GM19238 (cell line): Measurements from ENCODE around the gene REXO5.
"Not testable (repeated sequence)": the region's sequence is repeated elsewhere in the genome, so short reads cannot be mapped to it uniquely, and the experiment has no call there.

ENCODE experiments used
- DNase-seq: peaks from one replicate; pipeline ENCODE4 v3.0.0; 2011; ENCODE audit warnings: low spot score; ENCODE audit not compliant: insufficient read length

REXO5 gene

GRCh38 chr16:20847550-20847949 lies 41.2 kb downstream of the REXO5 start:
- DNase-seq, result no peak

GRCh38 chr16:20849589-20850390 lies 43.5 kb downstream of the REXO5 start:
- no peak for DNase-seq

DNA sequence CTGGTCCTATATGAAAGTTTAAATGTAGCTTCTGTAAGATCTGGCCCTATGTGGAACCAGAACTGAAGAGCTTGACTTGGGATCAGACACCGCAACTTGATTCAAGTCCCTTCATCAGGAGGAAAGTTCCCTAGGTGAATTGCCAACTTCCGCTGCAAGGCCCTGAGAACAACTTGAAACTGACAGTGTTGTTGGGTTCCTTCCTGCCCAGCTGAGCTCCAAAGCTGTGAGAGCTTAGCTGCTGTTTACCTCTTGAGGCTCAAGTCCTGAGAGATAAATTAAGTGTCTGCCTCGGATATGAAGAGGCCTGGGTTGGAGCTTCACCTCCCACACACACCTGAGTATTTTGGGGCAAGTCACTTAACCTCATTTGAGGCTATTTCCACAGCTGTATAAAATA lies 44.7 kb downstream of the REXO5 start:
- no peak for DNase-seq

GRCh38 chr16:20851601-20852000 lies 45.3 kb downstream of the REXO5 start:
- no peak for DNase-seq

DNA sequence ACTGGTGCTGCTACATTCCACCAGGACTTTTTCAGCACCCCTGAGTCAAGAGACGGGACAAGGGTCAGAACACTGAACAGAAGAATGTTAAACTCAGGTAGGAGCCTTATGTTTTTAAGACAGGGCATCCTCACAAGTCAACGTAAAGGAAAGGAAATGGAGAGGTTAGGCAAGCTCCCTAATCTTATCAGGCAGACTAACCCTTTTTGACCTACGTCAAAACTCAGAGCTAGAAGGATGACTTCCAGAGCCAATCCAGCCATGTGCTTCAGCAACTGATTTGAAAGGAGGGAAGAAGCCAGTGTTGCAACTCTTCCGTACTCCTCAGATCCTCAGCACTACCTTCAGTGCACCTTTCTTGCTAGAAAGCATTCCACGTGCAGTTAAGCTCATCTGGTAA lies 46.8 kb downstream of the REXO5 start:
- no peak for DNase-seq

DNA sequence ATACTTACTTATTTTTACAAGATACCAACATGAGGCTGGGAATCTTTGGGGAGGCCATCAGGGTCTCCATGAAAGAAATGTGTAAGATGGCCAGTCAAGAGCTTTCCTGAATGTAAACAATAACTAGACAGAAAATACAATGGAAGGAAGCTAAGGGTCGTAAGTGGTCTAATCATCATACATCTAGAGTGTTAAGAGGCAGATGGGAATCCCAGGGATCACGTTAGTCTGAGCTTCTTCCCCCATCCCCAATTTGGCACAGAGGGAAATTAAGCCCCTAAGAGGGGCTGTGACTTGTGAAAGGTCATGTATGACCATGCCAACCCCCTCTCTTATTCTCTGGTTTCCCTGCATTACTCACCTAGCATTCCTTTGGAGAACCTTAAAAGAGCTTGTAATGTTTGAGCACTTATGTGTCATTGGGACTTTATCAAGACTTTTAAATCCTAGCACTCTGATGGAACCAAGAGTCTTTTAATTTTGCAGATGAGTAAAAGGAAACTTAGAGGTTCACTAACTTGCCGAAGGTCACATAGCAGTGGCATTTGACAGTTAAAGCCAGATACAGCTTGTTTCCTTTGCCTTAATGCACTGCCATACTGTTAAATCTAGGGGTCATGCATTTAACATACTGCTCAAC lies 47.8 kb downstream of the REXO5 start:
- no peak for DNase-seq

DNA sequence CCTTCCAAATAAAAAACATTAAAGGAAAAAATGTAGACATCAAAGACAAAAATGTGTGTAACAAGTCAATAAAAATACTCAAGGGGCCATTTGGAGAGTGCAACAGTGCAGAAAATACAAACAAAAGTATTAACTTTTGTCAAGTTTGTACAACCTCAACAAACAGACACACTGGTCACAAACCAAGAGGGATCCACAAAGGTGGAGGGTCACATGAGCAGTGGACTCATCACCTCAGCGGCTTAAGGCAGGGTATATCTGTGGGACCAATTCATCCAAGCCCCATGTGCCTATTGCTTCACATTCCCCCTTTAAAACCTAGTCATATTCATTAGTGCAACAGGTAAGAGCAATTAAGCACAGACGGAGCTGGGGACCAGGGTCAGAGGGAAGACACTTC lies 48.6 kb downstream of the REXO5 start:
- no peak for DNase-seq

DNA sequence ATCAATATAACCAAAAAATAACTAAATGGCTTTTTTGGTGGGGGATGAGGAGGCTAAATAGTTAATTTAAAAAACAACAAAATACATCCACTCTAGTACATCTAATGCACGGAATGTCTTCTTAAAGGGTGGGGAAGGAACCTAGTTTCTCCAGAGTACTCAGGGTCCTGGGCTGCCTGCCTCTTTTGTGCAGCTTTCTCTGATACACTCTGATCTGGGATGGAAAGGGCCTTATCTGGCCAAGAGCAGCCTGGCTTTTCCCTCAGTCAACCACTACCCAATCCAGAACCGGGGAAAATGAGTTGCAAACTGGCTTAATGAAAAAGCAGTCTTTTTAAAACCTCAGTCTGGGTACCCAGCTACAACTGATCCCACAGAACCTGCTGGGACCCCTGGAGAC lies 51.0 kb downstream of the REXO5 start:
- no peak for DNase-seq

DNA sequence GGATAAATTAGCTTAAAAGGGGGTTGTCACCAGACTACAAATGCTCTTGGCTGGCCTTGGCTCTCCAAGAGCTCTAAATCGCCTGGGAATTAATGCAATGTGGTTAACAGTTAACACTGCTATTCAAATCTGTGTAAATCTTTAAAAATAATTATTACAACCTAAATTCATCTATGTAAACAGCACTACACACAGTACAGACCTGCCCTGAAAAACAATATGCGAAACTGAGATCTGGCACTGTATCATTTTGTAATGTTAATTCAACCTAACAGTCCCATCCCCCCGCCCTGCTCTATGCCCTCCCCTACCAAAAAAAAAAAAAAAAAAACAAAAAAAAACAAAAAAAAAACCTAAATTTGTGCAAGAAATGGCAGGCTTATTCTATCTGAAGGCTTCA lies 52.9 kb downstream of the REXO5 start:
- DNase-seq, result no peak

DNA sequence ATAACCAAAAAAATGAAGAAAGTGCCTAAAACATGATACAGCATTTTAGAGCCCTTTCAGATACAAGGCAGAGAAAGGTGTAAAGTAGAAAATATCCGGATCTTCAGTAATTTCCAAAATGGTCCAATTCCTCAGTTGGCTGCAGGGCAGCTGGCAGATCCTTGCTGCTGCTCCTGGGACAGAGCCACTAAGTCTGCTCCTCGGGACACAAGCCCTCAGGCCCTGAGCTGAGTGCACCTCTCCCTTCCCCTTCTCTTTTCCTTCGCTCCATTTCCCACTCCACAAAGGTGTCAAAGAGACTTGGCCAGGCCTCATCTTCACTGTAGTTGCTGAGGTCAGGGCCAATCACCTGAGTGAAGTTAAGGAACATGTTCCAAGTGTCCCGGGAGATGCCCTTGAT lies 53.4 kb downstream of the REXO5 start:
- DNase-seq, result no peak

DNA sequence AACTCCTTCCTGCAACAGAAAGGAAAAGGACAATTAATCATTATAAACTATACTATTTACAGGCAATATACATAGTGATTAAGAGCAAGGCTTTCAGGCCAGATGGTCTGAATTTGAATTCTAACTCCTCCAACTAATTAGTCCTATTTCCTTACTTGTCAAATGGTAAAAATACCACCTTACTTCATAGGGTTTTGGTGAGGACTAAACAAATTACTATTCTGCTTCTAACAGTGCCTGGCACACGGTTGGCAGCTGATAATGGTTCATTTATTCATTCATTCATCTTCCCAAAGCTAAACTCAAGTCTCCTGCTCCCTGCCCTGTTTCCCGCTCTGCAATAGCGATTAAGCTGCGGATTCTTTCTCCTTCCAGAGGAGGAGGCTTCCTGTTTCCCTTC lies 54.0 kb downstream of the REXO5 start:
- no peak for DNase-seq

GRCh38 chr16:20860995-20861394 lies 54.7 kb downstream of the REXO5 start:
- not testable (repeated sequence) for DNase-seq

GRCh38 chr16:20862162-20862960 lies 56.0 kb downstream of the REXO5 start:
- no peak for DNase-seq

- DNase-seq, result not testable (repeated sequence)
Measured at GRCh38 chr16:20864376-20864775, 58.0 kb downstream of the REXO5 start.

- DNase-seq, result no peak
Measured at GRCh38 chr16:20865420-20866131, 59.2 kb downstream of the REXO5 start.

- no peak for DNase-seq
Measured at GRCh38 chr16:20866145-20866772, 59.9 kb downstream of the REXO5 start.

DNA sequence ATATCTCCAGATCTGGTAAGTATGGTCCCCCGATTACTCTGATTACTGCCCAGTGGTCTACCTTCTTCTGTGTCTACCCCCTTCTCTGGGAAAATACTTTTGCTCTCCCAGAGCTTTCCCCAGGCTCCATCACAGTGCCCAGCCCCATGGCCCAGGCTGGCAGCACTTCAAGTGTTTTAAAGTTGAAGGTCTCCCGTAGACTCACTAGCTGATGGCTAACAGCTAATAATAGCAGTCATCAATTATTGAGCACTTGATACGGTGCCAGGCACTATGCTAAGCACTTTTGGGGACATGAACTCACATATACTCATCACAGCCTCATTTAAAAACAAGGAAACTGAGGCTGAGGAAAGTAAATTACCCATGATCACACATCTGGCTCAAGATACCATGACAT lies 60.5 kb downstream of the REXO5 start:
- no peak for DNase-seq

DNA sequence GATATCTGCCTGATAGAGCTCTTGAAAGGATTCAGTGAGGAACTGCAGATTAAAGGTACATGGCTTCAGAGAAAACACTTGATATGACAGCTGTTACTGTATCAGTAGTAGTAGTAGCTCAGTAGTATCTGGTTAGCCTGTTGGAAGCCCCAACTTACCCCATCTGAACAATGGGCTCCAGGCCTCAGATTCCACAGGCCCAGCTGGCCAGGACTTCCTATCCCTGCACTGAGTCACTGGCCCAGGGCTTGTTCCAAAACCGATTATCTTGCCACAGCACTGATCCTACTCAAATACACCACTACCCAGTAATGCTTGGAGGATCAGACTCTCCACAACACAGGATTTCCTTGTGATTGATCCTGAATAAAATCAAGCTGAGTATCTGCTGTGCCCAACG lies 61.3 kb downstream of the REXO5 start:
- DNase-seq, result no peak

- DNase-seq, result no peak
Measured at GRCh38 chr16:20868890-20869289, 62.6 kb downstream of the REXO5 start.

- no peak for DNase-seq
Measured at GRCh38 chr16:20870122-20870820, 63.9 kb downstream of the REXO5 start.

DNA sequence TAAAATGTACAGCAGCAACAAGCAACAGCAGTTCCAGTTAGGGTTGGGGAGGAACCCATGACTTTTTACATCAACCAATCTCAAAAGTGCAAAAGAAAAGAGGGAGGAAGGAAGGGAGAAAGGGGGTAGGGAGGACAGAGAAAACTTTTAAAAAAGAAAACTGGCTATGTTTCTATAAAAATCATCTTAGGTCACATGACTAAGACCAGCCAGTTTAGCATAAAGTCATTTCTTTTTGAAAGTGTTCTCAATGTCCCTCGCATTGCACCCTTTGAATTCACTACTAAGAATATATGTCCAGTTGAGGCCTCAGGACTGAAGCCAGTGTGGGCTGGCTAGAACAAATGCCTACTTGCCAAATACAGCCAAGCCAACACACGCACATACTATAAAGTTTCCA lies 64.9 kb downstream of the REXO5 start:
- no peak for DNase-seq
